ENCODE data around the gene PLXNA1.

DNA sequence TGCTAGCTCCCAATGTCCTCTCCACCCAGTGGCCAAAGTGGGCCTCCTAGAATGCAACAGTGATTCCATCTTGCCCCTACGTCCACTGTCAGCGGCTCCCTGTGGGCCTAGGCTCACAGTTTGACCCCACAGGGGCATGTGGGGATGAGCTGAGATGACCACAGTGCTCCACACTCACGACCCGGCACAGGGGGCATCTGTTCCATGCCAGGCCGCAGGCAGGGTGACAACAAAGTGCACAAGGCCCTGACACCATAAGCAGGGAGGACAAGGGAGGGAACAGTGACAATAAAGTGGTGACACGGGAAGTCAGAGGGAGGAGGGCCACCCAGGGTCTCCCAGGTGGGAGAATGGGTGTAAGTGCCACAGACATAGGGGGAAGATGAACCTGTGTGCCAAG is 5.1 kb upstream of the PLXNA1 start:
- TF ChIP-seq POLR2AphosphoS5 (IDR thresholded peaks at IDR 0.05): no peak
- TF ChIP-seq POLR2A (IDR thresholded peaks at IDR 0.05): no peak
